Karpas-422 (cell line): Measurements from ENCODE around the gene RBMS3. TPM values are rescaled to one million over a fixed set of nuclear protein-coding genes. Genes with fewer than 3 reads are reported as not detected.

Experiments used
- DNase-seq: peaks from one replicate; pipeline ENCODE4 v3.0.0-alpha.2; 2015
- H2AFZ ChIP-seq: fragments of 200-600 bp; sonication (generic); 2 replicates; pipeline ENCODE4 v1.6.1; 2014; ENCODE audit warnings: antibody characterized with exemption, low read length, mixed read lengths
- H3K27ac ChIP-seq: fragments of 200-600 bp; sonication (generic); 2 replicates; pipeline ENCODE4 v1.5.1; 2014; ENCODE audit warnings: mild to moderate bottlenecking, low read length, moderate library complexity
- H3K27me3 ChIP-seq: fragments of 200-600 bp; sonication (generic); 2 replicates; pipeline ENCODE4 v1.6.1; 2014; ENCODE audit warnings: low read length, mixed read lengths
- H3K36me3 ChIP-seq: fragments of 200-600 bp; sonication (generic); 2 replicates; pipeline ENCODE4 v1.6.1; 2014; ENCODE audit warnings: low read length, mixed read lengths; ENCODE audit not compliant: insufficient read depth
- H3K4me1 ChIP-seq: fragments of 200-600 bp; sonication (generic); 2 replicates; pipeline ENCODE4 v1.6.1; 2014; ENCODE audit warnings: mild to moderate bottlenecking, low read length, mixed read lengths
- H3K4me2 ChIP-seq: fragments of 200-600 bp; sonication (generic); 2 replicates; pipeline ENCODE4 v1.6.1; 2014; ENCODE audit warnings: low read length, low read depth, mild to moderate bottlenecking; ENCODE audit not compliant: poor library complexity, severe bottlenecking
- H3K4me3 ChIP-seq: fragments of 200-600 bp; sonication (generic); 2 replicates; pipeline ENCODE4 v1.5.1; 2014; ENCODE audit warnings: mild to moderate bottlenecking, antibody characterized with exemption, low read length, mixed read lengths
- H3K79me2 ChIP-seq: fragments of 200-600 bp; sonication (generic); 2 replicates; pipeline ENCODE4 v1.6.1; 2014; ENCODE audit warnings: mild to moderate bottlenecking, low read length, mixed read lengths
- H3K9ac ChIP-seq: fragments of 200-600 bp; sonication (generic); 2 replicates; pipeline ENCODE4 v1.6.0; 2014; ENCODE audit warnings: low read length
- H3K9me2 ChIP-seq: fragments of 200-600 bp; sonication (generic), shearing (Covaris generic); replicated peaks from 2 replicates; pipeline ENCODE4 v1.6.0; 2014; ENCODE audit warnings: mild to moderate bottlenecking, low read length, moderate library complexity; ENCODE audit not compliant: insufficient read depth
- H3K9me3 ChIP-seq: fragments of 300-700, 200-600 bp; sonication (generic); 2 replicates; pipeline ENCODE4 v1.6.1; 2014; ENCODE audit warnings: low read length, mixed read lengths
- H4K20me1 ChIP-seq: fragments of 200-600 bp; sonication (generic); 2 replicates; pipeline ENCODE4 v1.6.1; 2014; ENCODE audit warnings: mild to moderate bottlenecking, antibody characterized with exemption, low read length, low read depth; ENCODE audit not compliant: insufficient read depth
- total RNA-seq: library from RNA; depleted of rRNA; stranded (reverse); fragments of >200 nt; shearing (Covaris generic); gene quantifications from 2 replicates; pipeline ENCODE4 v1.2.3, GENCODE V29; 2014; ENCODE audit warnings: low replicate concordance

RBMS3 gene
- total RNA-seq, 1 experiment from 2014 or later: not detected

- Histone ChIP-seq H3K9ac (no peak overlapping the region), H2AFZ (no peak overlapping the region), H3K4me1 (no peaks in the 10 kb centered on the region), H3K27ac (no peak overlapping the region), H3K36me3 (no peaks in the 10 kb centered on the region), H3K27me3 (no peaks in the 10 kb centered on the region), H3K9me2 (no peaks in the 10 kb centered on the region), H3K4me3 (no peak overlapping the region), H3K4me2 (no peak overlapping the region), H4K20me1 (no peaks in the 10 kb centered on the region), H3K9me3 (peaks cover 2% of the 10 kb centered on the region; the same call in 1 of the 2 replicates), H3K79me2 (no peaks in the 10 kb centered on the region)
- no peak for DNase-seq
Observed at GRCh38 chr3:29741231-29741630, 460.4 kb downstream of the RBMS3 start.

- Histone ChIP-seq H3K9ac (no peak overlapping the region), H3K79me2 (no peaks in the 10 kb centered on the region), H4K20me1 (no peaks in the 10 kb centered on the region), H3K4me1 (no peaks in the 10 kb centered on the region), H3K4me3 (no peak overlapping the region), H3K27me3 (no peaks in the 10 kb centered on the region), H3K27ac (no peak overlapping the region), H3K36me3 (no peaks in the 10 kb centered on the region), H3K4me2 (no peak overlapping the region), H3K9me3 (peaks cover 5% of the 10 kb centered on the region; the same call in 1 of the 2 replicates), H3K9me2 (no peaks in the 10 kb centered on the region; the same call in 1 of the 2 replicates), H2AFZ (no peak overlapping the region)
- no peak for DNase-seq
Observed at GRCh38 chr3:29745232-29745870, 464.5 kb downstream of the RBMS3 start.

DNA sequence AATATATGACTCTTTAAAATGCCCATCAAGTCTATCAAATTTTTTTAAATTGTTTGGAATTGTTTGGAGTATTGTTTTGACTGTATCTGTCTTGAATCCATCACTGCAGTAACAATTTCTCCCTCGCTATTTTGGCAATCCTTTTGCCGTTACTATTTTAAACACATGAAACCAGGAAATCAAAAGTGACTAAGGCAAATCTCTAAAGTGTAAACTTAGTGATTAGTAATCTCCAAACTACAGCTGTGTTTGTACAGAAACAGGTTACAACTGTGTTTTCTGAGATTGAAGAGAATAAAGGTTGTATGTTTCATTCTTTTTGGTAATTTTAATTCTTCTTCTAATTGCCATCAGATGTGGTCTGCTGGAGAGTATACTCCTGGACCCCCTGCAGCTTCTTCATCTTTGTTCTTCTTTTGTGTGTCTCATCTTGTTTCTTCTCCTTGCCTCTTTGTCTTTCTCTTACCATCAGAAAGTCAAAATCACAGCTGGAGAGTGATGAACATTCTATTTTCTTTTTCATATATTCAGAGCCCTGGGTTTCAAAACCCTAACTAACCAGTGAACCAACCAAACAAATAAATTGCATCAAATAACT lies 465.4 kb downstream of the RBMS3 start:
- Histone ChIP-seq H3K79me2 (no peaks in the 10 kb centered on the region), H3K4me2 (no peak overlapping the region), H3K9me2 (no peaks in the 10 kb centered on the region; the same call in 1 of the 2 replicates), H3K9ac (no peak overlapping the region), H3K27me3 (no peaks in the 10 kb centered on the region), H3K36me3 (no peaks in the 10 kb centered on the region), H3K9me3 (peaks cover 5% of the 10 kb centered on the region; the same call in 1 of the 2 replicates), H3K27ac (no peak overlapping the region), H4K20me1 (no peaks in the 10 kb centered on the region), H2AFZ (no peak overlapping the region), H3K4me1 (no peaks in the 10 kb centered on the region), H3K4me3 (no peak overlapping the region)
- no peak for DNase-seq

DNA sequence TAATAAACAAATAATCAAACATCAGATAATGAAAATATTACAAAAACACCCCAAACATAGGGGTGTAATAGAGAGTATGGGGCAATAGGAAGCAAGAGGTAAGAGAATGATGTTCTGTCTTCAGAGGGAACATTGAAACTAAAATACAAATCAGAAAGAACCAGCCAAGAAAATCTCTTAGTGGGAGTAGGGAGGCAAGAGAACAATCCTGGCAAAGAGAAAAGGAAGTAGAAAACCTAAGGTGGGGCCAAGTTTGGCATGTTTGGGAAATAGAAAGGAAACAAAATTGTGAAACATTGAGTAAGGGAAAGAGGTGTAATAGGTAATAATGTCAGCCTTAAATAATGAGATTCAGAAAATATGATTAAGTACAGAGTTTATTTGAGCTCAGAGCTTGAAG lies 467.1 kb downstream of the RBMS3 start:
- Histone ChIP-seq H3K79me2 (no peaks in the 10 kb centered on the region), H3K9ac (no peak overlapping the region), H3K27ac (no peak overlapping the region), H2AFZ (no peak overlapping the region), H3K4me3 (no peak overlapping the region), H3K27me3 (no peaks in the 10 kb centered on the region), H3K4me1 (no peaks in the 10 kb centered on the region), H3K9me3 (peaks cover 5% of the 10 kb centered on the region), H4K20me1 (no peaks in the 10 kb centered on the region), H3K9me2 (no peaks in the 10 kb centered on the region; the same call in 1 of the 2 replicates), H3K36me3 (no peaks in the 10 kb centered on the region), H3K4me2 (no peak overlapping the region)
- DNase-seq: no peak

DNA sequence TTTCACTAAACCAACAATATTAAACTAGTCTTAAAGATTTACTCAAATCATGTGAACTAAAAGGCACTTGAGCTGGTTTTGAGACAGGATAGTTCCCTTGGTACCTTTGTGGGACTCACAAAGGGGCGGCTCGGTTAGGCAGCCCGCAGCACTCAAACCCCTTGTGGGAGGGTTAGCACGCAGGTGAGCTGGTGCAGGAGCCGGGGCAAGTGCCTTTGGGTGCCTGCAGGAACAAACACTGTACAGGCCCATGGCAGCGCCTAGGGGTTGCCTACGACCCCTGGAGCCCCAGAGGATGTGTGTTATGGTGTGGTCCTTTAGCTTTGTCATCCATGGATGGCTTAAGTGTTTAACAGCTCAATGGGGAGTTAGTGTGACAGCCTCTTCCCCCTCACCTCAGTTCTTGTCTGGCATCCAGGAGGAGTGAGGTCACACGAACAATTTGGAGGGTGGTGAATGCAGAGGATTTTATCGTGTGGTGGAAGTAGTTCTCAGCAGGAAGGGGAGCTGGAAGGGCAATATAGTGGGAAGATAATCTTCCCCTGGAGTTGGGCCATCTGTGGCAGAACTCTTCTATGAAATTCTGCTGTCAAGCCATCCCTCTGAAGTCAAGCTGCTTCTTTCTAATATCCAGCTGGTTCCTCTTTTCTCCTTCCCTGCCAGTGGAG lies 470.9 kb downstream of the RBMS3 start:
- H3K27me3 ChIP-seq: no peaks in the 10 kb centered on the region
- no peak overlapping the region for H3K27ac ChIP-seq
- H4K20me1 ChIP-seq: no peaks in the 10 kb centered on the region
- no peak overlapping the region for H3K4me3 ChIP-seq
- no peaks in the 10 kb centered on the region; the same call in 1 of the 2 replicates for H3K9me2 ChIP-seq
- H3K4me1 ChIP-seq: no peaks in the 10 kb centered on the region
- no peak overlapping the region for H2AFZ ChIP-seq
- H3K36me3 ChIP-seq: no peaks in the 10 kb centered on the region
- H3K9me3 ChIP-seq: peaks cover 10% of the 10 kb centered on the region
- H3K79me2 ChIP-seq: no peaks in the 10 kb centered on the region
- no peak overlapping the region for H3K4me2 ChIP-seq
- DNase-seq: no peak
- no peak overlapping the region for H3K9ac ChIP-seq

DNA sequence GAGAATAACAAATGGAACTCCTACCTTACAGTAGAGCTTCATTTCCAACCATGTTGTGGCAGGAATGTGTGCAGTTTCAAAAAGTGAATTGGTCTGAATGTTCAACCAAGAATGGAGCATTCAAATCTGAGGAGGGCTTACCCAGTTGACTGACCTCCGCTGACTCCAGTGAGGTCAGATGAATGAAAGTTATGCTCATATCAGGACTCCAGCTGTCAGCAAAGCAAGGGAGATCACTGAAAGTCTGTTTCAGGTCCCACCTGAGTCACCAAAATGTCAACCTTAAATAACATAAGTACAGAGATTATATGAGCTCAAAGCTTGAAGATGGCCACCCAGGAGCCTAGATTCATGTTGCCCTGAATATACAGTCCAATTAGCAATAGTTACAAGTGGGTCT lies 473.5 kb downstream of the RBMS3 start:
- Histone ChIP-seq H3K4me1 (no peaks in the 10 kb centered on the region), H4K20me1 (no peaks in the 10 kb centered on the region), H3K27me3 (no peaks in the 10 kb centered on the region), H2AFZ (no peak overlapping the region), H3K9me3 (peaks cover 10% of the 10 kb centered on the region), H3K79me2 (no peaks in the 10 kb centered on the region), H3K9ac (no peak overlapping the region), H3K4me3 (no peak overlapping the region), H3K36me3 (no peaks in the 10 kb centered on the region), H3K9me2 (no peaks in the 10 kb centered on the region), H3K4me2 (no peak overlapping the region), H3K27ac (no peak overlapping the region)
- no peak for DNase-seq

GRCh38 chr3:29755416-29755815 lies 474.5 kb downstream of the RBMS3 start:
- Histone ChIP-seq H3K27ac (no peak overlapping the region), H3K79me2 (no peaks in the 10 kb centered on the region), H3K9me2 (no peaks in the 10 kb centered on the region), H2AFZ (no peak overlapping the region), H3K4me1 (no peaks in the 10 kb centered on the region), H4K20me1 (no peaks in the 10 kb centered on the region), H3K4me2 (no peak overlapping the region), H3K9ac (no peak overlapping the region), H3K27me3 (no peaks in the 10 kb centered on the region), H3K36me3 (no peaks in the 10 kb centered on the region), H3K9me3 (peaks cover 10% of the 10 kb centered on the region), H3K4me3 (no peak overlapping the region)
- no peak for DNase-seq

DNA sequence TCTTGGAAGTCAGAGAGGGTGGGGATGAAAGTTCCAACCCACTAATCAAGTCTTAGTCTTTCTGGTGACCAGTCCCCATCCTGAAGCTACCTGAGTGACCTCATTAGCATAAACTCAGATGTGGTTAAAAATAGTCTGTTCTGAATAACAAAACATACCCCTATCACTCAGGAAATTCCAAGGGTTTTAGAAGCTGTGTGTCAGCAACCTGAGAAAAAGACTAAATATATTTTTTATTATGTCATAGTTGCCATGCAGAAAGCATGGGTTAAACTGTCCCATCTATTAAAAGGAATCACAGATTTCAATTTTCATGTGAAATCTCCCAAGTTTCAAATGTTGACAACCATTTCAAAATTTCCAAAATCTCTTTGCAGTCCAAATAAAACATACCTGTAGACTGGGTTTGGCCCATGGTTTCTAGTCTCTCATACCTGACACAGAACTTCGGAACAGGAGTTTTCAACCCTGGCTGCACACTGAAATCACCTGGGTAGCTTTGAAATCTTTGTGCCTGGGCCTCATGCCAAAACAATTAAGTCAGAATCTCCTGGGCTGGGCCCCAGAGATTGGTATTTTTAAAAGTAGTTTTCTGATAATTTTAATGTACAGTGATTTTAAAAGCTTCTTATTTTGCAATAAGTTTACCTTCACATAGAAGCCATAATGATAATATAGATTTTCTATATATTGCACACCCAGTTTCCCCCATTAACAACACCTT lies 476.3 kb downstream of the RBMS3 start:
- H3K4me2 ChIP-seq: no peak overlapping the region

More for the DNA sequence above, 476.3 kb downstream of the RBMS3 start:
- H3K27ac ChIP-seq: no peak overlapping the region
- no peaks in the 10 kb centered on the region for H3K27me3 ChIP-seq
- H3K4me1 ChIP-seq: no peaks in the 10 kb centered on the region
- no peak for DNase-seq
- H3K9me2 ChIP-seq: no peaks in the 10 kb centered on the region
- no peak overlapping the region for H3K9ac ChIP-seq
- H4K20me1 ChIP-seq: no peaks in the 10 kb centered on the region
- peaks cover 10% of the 10 kb centered on the region for H3K9me3 ChIP-seq
- no peaks in the 10 kb centered on the region for H3K36me3 ChIP-seq
- H2AFZ ChIP-seq: no peak overlapping the region
- H3K79me2 ChIP-seq: no peaks in the 10 kb centered on the region
- H3K4me3 ChIP-seq: no peak overlapping the region
